DMS 273 (cell line): ENCODE measurements around the gene SH3RF3.
A peak's percentile ranks its signal among the peaks of the same experiment; 100 is the strongest.

ENCODE experiments used
- DNase-seq: peaks from one replicate; lab custom pipeline; 2025; ENCODE audit not compliant: unreplicated experiment; lab: John Stamatoyannopoulos, UW

Gene SH3RF3

GRCh38 chr2:109404681-109405080 lies 275.7 kb downstream of the SH3RF3 start:
- DNase-seq, result no peak

- no peak for DNase-seq
Observed at GRCh38 chr2:109405873-109406272, 276.9 kb downstream of the SH3RF3 start.

GRCh38 chr2:109406301-109406700 lies 277.3 kb downstream of the SH3RF3 start:
- no peak for DNase-seq

DNA sequence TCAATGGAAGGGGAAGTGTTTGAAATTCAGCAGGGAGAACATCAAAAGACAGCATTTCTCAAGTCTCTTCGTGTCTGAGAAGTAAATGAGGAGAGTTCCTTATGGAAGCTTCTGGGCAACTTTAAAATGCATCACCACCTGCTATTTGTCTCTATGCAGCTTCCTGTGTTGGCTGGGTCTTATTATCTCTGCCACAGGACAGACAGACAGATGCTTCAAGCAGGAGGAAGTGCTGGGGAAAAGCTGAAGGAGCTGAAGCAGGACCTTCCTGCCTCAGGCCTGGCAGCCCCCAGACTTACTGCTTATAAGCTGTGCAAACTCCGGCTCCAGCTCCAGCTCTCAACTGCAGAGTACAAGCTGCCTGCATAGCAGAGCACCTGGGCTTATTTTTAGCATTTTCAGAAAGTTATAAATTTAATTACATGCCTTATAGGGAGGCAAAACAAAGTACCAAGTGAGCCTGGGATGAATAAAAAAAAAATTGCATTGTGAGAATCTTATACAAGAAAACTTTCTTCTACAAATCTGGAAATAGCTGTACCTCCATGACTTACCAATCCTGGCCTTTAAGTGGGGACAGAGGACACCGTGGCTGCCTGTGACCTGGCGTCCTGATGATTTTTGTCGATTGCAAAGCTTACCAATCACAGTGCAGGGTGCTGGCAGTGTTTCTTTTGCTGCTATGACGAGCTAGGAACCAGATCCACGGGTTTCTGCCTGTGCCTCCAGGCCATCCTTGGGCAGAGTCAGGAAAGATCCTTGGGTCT lies 278.5 kb downstream of the SH3RF3 start:
- DNase-seq, result no peak

- no peak for DNase-seq
Observed at GRCh38 chr2:109408043-109408335, 279.0 kb downstream of the SH3RF3 start.

DNA sequence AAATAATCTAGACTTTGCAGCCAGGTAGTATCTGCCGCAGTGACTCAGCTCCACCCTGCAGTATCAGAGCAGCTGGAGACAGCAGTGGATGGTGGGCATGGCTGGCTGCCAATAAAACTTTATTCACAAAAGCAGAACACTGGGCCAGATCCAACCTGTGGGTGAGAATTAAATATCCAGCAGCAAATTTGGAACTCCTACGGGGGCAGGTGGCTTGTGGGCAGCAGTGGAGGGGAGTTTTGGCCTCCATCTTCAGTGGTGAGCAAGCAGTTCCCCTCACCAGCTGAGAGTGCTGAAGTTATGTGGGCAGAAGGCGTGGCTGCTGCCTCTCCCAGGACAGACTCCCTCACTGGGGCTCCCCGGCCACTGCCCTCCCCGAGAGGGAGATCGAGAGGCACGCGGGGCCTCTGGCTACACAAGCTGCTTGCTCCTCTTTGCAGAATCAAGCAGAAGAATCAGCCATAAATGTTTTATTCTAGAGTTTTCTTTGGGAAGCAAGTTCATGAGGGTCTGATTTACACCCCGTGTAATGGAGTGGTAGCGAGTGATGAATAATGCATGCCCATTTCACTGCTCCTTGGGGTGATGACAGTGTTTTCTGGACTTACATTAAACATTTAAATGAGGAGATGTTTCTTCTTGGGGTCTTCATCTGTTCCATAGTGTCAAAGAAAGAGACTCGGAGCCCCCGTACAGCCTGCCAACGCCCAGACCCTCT lies 280.5 kb downstream of the SH3RF3 start:
- peak; percentile 65 for DNase-seq

- peak; percentile 69 for DNase-seq
Observed at GRCh38 chr2:109410039-109410815, 281.2 kb downstream of the SH3RF3 start.

DNA sequence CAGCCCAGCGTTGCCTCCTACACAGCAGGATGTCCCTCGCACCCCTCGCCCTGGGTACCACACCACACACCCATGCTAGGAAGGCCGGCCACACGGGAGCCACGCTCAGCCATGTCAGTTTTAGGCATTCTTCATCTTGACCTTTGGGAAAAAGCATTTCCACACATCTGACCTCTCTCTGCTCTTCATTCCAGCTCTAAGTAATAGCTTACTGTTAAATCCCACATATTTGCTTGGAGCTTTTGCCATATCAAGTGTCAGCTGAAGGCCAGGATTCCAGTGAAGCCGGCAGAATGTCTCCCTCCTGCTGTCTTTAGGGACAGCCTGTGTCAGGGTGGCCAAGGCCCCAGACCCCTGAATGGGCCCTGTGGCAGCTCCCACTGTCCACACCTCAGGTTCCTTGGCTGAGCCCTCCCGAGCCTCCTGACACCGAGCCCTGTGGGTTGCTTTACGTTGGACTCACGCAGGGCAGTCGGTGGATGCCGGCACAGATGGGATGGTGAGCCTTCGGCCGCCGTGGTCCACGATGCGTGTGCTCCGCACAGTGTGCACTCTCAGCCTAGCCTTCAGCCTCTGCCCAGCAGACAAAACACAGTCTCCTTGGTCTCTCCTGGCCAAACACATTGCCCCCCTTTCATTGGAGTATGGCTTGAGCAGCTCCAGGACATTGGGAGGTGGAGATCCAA lies 282.8 kb downstream of the SH3RF3 start:
- DNase-seq, result no peak

DNA sequence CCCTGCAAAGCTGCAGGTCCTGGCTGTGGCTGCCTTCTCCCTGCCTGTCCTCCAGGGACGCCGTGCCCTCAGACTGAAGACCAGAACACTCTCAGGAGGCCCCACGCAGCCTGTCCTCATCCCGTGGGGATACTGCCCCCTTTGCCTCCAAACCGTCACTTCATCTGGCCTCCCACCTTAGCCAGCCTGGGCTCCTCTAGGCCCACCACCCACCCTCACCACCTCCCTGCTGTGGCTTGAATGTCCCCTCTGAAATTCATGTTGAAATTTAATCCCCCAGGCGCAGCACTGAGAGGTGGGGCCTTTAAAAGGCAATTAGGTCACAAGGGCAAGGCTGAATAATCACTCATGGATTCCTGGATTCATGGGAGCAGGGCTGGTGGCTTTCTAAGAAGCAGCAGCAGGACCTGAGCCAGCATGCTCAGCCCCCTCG lies 286.6 kb downstream of the SH3RF3 start:
- no peak for DNase-seq

DNA sequence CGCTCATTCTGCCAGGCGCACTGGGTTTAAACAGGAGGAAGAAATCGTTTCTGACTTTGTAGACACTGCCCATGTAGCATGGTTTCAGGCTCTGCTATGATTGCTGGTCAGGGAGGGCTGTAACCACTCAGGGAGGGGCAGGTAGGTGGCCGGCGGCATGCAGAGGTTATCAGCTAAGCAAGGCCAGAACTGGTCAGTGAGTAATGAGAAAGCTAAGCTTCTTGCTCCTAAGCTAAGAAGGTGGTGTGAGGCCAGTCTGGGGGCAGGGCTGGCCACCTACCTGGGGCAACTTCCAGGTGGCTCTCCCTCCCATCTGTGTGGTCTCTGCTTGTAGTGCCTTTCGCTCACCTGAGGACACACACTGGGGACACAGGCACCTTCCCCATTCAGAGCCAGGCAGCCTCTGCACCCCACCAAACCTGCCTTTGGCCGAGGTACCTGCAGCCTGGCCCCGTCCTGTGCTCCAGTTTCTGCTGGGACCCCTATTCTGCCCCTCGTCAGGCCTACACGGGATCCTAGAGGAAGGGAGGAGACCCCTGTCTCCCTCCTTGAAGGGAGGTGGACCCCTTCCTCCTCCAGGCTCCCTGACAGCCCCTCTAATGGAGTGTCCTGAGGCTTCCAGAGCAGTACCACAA lies 288.8 kb downstream of the SH3RF3 start:
- DNase-seq, result no peak

DNA sequence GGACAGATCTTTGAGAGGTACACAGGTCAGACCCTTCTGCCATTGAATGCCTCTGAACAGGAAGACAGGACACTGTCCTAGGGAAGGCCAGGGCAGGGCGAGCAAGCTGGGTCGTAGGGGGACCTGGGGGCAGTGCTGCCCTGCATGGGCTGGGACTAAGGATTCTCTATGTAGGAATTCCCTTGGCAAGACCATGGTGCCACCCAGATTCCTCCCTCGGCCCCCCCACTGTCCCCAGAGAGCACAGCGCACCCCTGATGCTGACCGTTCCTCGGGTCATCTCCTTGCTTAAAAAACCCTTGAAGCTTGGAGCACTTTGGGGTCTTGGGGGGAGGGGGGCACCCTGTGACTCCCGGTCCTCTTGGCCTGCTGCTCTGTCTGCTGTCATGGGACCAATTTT lies 289.7 kb downstream of the SH3RF3 start:
- no peak for DNase-seq

GRCh38 chr2:109419171-109419756 lies 290.3 kb downstream of the SH3RF3 start:
- DNase-seq, result no peak

DNA sequence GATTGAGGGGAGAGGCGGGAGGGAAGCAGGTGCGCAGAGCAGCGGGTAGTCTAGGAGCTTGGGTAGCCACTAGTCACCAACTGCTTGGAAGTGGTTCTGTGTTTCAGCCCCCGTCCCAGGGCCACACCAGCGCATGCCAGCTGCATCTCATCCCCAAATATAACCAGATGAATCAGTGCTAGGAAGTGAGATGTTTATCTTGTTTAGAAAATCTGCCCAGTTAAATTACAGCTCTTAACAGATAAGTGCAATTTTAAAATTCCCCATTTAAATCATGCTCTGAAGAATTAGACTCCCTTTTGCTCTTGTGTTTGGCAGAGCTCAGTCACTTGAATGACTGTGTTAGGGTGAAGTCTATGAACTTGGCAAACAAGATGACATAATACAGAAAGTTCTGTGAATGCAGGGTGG lies 291.0 kb downstream of the SH3RF3 start:
- DNase-seq, result no peak

GRCh38 chr2:109421101-109421500 lies 292.1 kb downstream of the SH3RF3 start:
- no peak for DNase-seq

GRCh38 chr2:109421642-109422041 lies 292.6 kb downstream of the SH3RF3 start:
- DNase-seq, result no peak

- DNase-seq, result no peak
Observed at GRCh38 chr2:109422071-109422757, 293.2 kb downstream of the SH3RF3 start.

DNA sequence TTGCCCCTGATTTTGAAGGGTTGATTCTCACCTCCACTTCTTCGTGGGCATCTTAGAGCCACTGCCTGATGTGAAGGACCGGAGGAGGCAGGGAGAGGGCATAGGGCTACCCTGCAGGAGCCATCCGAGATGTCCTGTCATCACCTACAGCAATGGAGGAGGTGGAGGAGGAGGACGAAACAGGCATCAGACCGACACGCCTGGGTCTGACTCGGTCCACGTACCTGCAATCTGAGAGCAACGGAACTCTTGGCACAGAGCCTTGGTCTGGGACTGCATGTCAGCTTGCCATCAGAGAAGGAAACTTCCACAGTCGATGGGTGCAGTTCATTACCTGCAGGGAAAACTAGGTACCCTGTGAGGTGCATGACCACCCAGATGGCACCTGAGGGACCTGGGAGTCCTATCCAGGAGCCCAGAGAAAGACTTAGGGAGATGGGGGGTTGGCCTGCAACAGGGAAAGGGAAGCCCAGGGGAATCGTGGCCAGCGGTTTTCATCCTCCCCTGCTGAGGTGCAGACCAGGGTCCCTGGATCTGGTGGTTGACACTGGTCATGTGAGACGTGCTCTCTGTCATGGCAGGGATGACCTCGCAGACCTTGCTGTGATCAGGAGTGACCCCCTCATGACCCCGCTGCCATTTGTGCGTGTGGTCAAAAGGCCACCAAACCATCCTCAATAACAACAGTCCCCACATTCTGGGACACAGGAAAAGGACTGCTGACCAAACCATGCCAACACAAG lies 293.9 kb downstream of the SH3RF3 start:
- no peak for DNase-seq

DNA sequence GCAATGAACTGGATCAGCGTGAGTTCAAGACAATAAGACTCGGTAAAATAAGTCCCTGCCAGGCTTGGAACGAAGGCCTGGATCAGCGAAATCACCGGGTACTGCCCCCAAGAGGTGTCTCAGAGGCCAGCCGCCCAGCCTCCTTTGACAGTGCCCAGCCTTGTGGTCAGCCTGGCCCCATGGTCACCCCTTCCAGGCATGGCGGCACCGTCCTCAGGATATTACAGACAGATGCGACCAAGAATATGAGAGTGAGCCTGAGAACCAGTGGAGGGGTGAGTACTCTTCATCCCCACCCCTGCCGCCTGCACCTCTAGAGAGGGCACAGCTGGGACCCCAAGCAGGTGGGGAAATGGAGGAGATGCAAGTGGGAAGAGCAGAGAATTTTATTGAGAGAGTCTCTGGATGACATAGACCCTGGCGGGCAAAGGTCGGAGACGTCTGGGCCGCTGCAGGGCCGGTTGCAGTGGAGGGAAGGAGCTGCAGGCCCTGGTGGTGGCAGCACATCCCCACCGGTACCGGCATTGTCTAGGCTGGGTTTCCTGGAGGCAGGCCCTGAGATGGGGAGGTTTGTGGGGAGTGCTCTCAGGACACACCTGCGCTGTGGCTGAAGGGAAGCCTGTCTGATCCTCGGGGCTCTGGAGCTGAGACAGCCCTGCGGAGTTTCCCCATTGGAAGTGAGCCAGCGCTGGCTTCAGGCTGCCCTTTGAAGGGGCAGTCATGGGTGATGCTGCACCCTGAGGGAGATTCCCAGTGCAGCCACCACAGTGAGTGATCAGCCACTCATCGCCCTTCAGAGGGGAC lies 294.8 kb downstream of the SH3RF3 start:
- DNase-seq, result no peak
